Tibial artery (tissue), 4 donors: Measurements from ENCODE around the gene RFX1.
"Not testable (repeated sequence)": the region's sequence is repeated elsewhere in the genome, so short reads cannot be mapped to it uniquely, and the experiment has no call there.

ENCODE experiments used
- DNase-seq, 2 donors: peaks; one replicate each; pipeline ENCODE4 v3.0.0-alpha.2; 2019
- H3K27ac ChIP-seq, 2 donors: fragments of 200-600 bp; sonication (generic) in 1 of 2; 1 replicate in 1 of 2; 2 replicates in 1 of 2; pipeline ENCODE4 v1.5.1; 2018 to 2019; ENCODE audit warnings: mild to moderate bottlenecking in 1 of 2
- H3K27me3 ChIP-seq, 2 donors: fragments of 200-600 bp; sonication (generic) in 1 of 2; one replicate each; pipeline versions ENCODE4 v1.5.1 to v1.6.0; 2016 to 2019
- H3K36me3 ChIP-seq, 3 donors: fragments of 200-600 bp; sonication (generic) in 2 of 3; one replicate each; pipeline ENCODE4 v1.5.1; 2016 to 2019; ENCODE audit warnings: mild to moderate bottlenecking in 2 of 3
- H3K4me1 ChIP-seq, 4 donors: fragments of 200-600 bp; sonication (generic) in 2 of 4; 1 replicate in 3 of 4; 2 replicates in 1 of 4; pipeline ENCODE4 v1.5.1; 2016 to 2019
- H3K4me3 ChIP-seq, 2 donors: fragments of 200-600 bp; sonication (generic) in 1 of 2; 1 replicate in 1 of 2; 2 replicates in 1 of 2; pipeline ENCODE4 v1.5.1; 2018 to 2019; ENCODE audit warnings: mild to moderate bottlenecking in 2 of 2
- H3K9me3 ChIP-seq, 3 donors: fragments of 200-600 bp; sonication (generic) in 1 of 3; one replicate each; pipeline ENCODE4 v1.5.1; 2016 to 2019
- intact Hi-C: fragments of 100-400 bp; cut with DNase I; formaldehyde crosslinking; loops from one replicate; pipeline ENCODE4 v1.15.0; 2023; ENCODE audit warnings: low total_unique reads
- TF ChIP-seq, protein P1 (sequence below), 2 experiments: fragments of 200-600 bp in 1 of 2; fragments of 450-650 bp in 1 of 2; IDR thresholded peaks; one replicate each; pipeline ENCODE4 v1.5.1; 2017 to 2019; ENCODE audit warnings: antibody characterized with exemption in 2 of 2, mild to moderate bottlenecking in 1 of 2, moderate library complexity in 1 of 2

Gene RFX1

DNA sequence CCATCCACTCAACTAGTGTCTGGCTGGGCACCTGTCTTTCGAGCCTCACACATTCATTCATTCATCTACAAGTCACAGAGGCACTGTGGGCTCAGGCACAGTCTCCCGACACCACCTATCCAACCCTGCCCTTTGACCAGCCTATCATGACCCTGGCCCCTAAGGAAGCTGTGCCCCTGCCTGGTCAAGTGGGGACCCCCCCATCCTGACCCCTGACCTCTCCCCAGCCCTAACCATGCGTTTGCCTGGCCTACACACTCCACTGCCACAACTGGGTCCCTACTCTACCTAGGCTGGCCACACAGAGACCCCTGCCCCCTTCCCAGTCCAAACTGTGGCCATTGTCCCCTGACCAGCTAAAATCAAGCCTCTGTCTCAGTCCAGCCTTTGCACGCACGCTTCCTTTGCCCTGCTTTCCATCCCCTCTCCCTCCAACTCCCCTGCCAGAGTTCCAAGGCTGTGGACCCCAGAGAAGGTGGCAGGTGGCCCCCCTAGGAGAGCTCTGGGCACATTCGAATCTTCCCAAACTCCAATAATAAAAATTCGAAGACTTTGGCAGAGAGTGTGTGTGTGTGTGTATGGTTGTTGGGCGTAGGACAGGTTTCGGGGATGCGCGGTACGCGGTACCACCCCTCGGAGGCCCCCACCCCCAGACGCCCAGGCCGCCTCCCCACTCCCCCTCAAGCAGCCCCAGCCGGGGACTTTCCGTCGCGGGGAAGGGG, 25.0 kb upstream of the RFX1 start:
- DNase-seq, result no peak
- Histone ChIP-seq H3K9me3 (no peaks in the 10 kb centered on the region), H3K4me3 (peak overlapping the region; percentile 47 to 54), H3K36me3 (no peaks in the 10 kb centered on the region), H3K4me1 (peaks cover 7 to 15% (median 10%) of the 10 kb centered on the region in 4 donors), H3K27ac (peak overlapping the region; percentile 3 to 45), H3K27me3 (peaks cover 0 to 30% of the 10 kb centered on the region in 2 donors)
- intact Hi-C loops, result no loop called here
- TF ChIP-seq, protein P1, sequence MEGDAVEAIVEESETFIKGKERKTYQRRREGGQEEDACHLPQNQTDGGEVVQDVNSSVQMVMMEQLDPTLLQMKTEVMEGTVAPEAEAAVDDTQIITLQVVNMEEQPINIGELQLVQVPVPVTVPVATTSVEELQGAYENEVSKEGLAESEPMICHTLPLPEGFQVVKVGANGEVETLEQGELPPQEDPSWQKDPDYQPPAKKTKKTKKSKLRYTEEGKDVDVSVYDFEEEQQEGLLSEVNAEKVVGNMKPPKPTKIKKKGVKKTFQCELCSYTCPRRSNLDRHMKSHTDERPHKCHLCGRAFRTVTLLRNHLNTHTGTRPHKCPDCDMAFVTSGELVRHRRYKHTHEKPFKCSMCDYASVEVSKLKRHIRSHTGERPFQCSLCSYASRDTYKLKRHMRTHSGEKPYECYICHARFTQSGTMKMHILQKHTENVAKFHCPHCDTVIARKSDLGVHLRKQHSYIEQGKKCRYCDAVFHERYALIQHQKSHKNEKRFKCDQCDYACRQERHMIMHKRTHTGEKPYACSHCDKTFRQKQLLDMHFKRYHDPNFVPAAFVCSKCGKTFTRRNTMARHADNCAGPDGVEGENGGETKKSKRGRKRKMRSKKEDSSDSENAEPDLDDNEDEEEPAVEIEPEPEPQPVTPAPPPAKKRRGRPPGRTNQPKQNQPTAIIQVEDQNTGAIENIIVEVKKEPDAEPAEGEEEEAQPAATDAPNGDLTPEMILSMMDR (IDR thresholded peaks at IDR 0.05), result no peak

DNA sequence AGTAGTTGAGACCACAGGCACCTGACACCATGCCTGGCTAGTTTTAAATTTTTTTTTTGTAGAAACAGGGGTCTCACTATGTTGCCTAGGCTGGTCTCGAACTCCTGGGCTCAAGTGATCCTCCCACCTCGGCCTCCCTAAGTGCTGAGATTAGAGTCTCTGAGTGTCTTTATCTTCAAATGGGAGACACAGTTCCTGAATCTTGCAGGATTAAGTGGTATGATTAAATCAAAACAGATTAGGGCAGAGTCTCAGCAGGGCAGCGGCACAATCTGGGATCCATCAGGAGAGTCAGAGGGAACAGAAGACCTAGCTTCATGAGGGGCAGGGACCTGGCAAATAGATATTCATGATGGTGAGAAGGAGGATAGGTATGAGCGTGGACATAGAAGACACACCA, 22.8 kb upstream of the RFX1 start:
- Histone ChIP-seq H3K4me3 (no peak overlapping the region), H3K27ac (no peak overlapping the region), H3K9me3 (no peaks in the 10 kb centered on the region), H3K27me3 (peaks cover 0 to 28% of the 10 kb centered on the region in 2 donors), H3K4me1 (peaks cover 7 to 12% (median 10%) of the 10 kb centered on the region in 4 donors), H3K36me3 (no peaks in the 10 kb centered on the region)
- no peak for DNase-seq
- TF ChIP-seq, protein P1 (IDR thresholded peaks at IDR 0.05), result no peak
- intact Hi-C loops, result no loop called here

DNA sequence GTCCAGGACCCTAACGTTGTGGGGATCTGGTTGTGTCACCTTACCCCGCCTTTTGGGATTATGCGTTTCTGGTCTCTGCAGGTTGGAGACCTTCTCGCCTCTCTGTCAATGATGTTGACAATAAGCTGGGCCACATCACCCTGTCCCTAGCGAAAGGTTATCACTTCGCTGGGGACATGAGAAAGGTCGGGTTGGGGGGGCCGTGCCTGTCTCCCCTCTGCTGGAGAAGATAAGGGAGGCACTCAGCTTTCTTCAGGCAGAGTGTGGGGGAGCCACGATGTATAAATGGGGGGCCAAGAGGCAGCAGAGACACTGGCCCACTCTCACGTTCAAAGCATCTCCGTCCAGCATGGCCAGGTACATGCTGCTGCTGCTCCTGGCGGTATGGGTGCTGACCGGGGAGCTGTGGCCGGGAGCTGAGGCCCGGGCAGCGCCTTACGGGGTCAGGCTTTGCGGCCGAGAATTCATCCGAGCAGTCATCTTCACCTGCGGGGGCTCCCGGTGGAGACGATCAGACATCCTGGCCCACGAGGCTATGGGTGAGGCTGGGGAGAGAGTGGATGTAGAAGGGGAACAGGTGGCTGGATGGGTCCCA, 21.8 kb upstream of the RFX1 start, which contains the start of gene RLN3:
Gene RLN3 (plus strand): TSS at position 293 of the 595 bp plus-strand sequence. CDS start 57 bp downstream, at position 350.
- no peaks in the 10 kb centered on the region for H3K36me3 ChIP-seq
- intact Hi-C loops, result no loop called here
- no peak within 1 kb of the TSS for H3K4me3 ChIP-seq
- TF ChIP-seq, protein P1 (IDR thresholded peaks at IDR 0.05), result no peak
- no peaks in the 10 kb centered on the region for H3K9me3 ChIP-seq
- peaks cover 7 to 12% (median 10%) of the 10 kb centered on the region in 4 donors for H3K4me1 ChIP-seq
- DNase-seq, result no peak
- no peak within 1 kb of the TSS for H3K27ac ChIP-seq
- H3K27me3 ChIP-seq, result peaks cover 0 to 22% of the 10 kb centered on the region in 2 donors

DNA sequence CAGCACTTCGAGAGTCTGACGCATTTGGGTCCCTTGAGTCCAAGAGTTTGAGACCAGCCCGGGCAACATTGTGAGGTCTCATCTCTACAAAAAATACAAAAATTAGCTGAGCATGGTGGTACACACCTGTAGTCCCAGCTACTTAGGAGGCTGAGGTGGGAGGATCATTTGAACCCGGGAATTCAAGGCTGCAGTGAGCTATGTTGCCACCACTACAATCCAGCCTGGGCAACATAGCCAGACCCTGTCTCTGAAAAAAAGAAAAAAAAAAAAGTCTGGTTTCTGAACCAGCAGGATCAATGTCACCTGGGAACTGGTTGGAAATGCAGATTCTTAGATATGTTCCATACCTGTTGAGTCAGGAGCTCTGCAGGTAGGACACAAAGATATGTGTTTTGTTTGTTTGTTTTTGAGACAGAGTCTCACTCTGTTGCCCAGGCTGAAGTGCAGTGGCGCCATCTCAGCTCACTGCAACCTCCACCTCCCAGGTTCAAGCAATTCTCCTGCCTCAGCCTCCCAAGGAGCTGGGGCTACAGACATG, 20.6 kb upstream of the RFX1 start:
- H3K9me3 ChIP-seq, intact Hi-C loops, H3K27ac ChIP-seq, H3K4me1 ChIP-seq, DNase-seq, H3K36me3 ChIP-seq, H3K4me3 ChIP-seq: not testable (repeated sequence)
- peaks cover 0 to 15% of the 10 kb centered on the region in 2 donors for H3K27me3 ChIP-seq

DNA sequence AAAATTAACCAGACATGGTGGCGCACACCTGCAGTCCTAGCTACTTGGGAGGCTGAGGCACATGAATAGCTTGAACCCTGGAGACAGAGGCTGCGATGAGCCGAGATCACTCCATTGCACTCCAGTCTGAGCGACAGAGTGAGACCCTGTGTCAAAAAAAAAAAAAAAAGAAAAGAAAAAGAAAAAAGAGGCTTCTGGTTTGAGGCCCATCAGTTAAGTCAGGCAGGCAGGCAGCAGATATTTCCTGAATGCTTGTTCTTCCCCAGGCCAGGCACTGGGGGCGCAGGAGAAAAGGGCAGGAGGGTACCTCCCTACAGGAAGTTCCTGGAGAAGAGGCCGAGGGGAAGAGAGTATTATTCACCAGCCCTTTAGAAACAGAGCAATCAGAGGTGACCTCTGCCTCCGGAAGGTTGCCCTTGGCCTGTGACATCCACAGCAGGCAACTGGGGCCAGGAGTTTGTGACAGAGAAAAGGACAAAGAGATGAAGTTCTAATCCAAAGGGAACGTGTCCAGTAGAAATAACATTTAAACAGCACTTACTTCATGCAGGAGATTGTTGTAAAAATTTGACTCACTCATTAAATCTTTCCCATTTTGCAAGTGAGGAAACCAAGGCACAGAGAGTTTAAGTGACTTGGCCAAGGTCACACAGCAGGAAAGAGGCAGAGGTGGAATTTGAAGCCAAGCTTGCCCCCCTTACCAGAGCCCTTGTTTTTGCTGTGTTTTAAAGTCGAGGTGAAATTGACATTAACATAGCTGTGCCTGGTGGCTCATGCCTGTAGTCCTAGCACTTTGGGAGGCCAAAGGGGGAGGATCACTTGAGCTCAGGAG, 17.5 kb upstream of the RFX1 start:
- Histone ChIP-seq H3K27me3 (peaks cover 0 to 6% of the 10 kb centered on the region in 2 donors), H3K9me3 (no peaks in the 10 kb centered on the region), H3K4me3 (no peak overlapping the region), H3K4me1 (no peaks in the 10 kb centered on the region), H3K36me3 (no peaks in the 10 kb centered on the region), H3K27ac (no peak overlapping the region)
- TF ChIP-seq, protein P1 (IDR thresholded peaks at IDR 0.05), result peak; percentile 23 to 25
- intact Hi-C loops, result no loop called here
- DNase-seq, result no peak
